ENCODE results near the gene THSD4.
"Not testable (repeated sequence)": the region's sequence is repeated elsewhere in the genome, so short reads cannot be mapped to it uniquely, and the experiment has no call there.

THSD4 gene

DNA sequence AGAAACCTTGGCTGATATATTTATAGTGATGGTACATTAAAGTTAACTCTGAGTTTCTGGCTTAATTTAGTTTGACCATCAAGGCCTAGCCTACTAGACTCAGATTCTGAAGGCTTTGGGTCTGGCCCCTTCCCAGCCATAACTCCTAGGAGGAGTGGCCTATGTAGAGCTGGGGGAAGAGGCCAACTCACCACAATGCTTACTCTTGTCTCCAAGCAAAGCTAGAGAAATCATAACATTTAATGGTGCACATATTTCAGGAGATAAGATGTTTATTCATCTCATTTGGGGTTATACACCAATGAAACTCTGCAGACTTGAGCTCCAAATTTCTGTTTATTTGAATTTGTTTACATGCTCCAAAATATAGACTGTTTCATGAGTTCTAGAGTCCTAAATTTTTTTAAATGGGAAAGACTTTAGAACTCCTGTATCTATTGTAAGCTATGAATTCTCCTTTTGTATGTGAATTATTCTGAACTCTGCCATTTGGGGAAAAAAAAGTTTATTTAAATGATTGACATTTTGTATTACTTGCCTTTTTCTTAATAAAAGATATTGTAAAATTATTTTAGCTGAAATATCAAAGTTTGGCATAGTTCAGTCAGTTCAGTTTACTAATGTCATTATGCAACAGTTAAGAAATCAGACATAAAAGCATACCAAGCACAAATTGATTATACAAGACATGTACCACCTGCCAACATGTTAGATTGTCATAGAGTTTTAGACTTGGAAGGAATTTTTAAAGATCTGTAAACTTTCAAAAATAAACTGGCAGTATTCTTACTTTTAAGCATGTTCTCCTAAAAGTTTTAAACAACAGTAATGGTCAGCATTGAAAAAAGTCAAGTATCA lies 551.7 kb downstream of the THSD4 start:
- no peaks in the 10 kb centered on the region for H3K4me1 ChIP-seq (ENCODE audit: control extremely low read depth in 1 of 4, control insufficient read depth in 4 of 4, insufficient read depth in 4 of 4, low read length in 3 of 4)
- CTCF ChIA-PET: no interaction called here
- POLR2A ChIA-PET: no interaction called here
- H3K36me3 ChIP-seq (ENCODE audit: control insufficient read depth in 4 of 4, insufficient read depth in 4 of 4, low read length in 3 of 4): no peaks in the 10 kb centered on the region
- peaks cover 0 to 13% (median 6%) of the 10 kb centered on the region in 5 experiments for H3K27me3 ChIP-seq (replicated peaks in 2 of 5; ENCODE audit: control insufficient read depth in 4 of 5, insufficient read depth in 5 of 5, low read length in 4 of 5)
- no peak overlapping the region for H3K27ac ChIP-seq (ENCODE audit: insufficient read depth in 1 of 2, low read depth in 1 of 2, low read length in 2 of 2, poor library complexity in 1 of 2, severe bottlenecking in 2 of 2)
- H3K4me3 ChIP-seq (ENCODE audit: control insufficient read depth in 1 of 7, extremely low read depth in 1 of 7, insufficient read depth in 4 of 7, low read depth in 2 of 7, low read length in 6 of 7): no peak overlapping the region
- no peak for DNase-seq
- H3K9me3 ChIP-seq (ENCODE audit: control extremely low read depth in 1 of 5, control insufficient read depth in 4 of 5, insufficient read depth in 2 of 5, low read depth in 1 of 5, low read length in 4 of 5): peaks cover 0 to 8% (median 0%) of the 10 kb centered on the region in 5 experiments

DNA sequence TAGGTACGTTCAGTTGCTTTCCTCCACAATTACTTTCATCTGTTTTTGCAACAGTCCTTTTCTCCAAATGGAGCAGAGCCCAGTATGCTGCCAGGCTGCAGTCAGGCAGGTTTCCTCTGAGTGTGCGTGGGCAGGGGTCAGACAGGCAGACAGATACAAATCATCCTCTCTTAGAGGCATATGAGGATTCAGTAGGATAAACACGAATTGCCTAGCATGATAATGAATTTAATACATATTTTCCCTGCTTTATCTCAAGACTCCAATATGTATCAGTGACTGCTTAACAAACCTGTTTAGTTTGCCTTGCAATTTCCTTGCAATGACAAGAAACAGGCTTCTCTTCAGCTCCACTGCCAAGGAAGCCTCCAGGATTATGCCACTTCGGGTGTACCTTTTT lies 554.4 kb downstream of the THSD4 start:
- H3K27ac ChIP-seq (ENCODE audit: insufficient read depth in 1 of 2, low read depth in 1 of 2, low read length in 2 of 2, poor library complexity in 1 of 2, severe bottlenecking in 2 of 2): no peak overlapping the region
- DNase-seq: no peak
- peaks cover 0 to 6% (median 0%) of the 10 kb centered on the region in 5 experiments for H3K9me3 ChIP-seq (ENCODE audit: control extremely low read depth in 1 of 5, control insufficient read depth in 4 of 5, insufficient read depth in 2 of 5, low read depth in 1 of 5, low read length in 4 of 5)
- H3K4me3 ChIP-seq (ENCODE audit: control insufficient read depth in 1 of 7, extremely low read depth in 1 of 7, insufficient read depth in 4 of 7, low read depth in 2 of 7, low read length in 6 of 7): no peak overlapping the region
- ChIA-PET POLR2A (no interaction called here), CTCF (no interaction called here)
- H3K27me3 ChIP-seq (replicated peaks in 2 of 5; ENCODE audit: control insufficient read depth in 4 of 5, insufficient read depth in 5 of 5, low read length in 4 of 5): peaks cover 0 to 6% (median 3%) of the 10 kb centered on the region in 5 experiments
- H3K4me1 ChIP-seq (ENCODE audit: control extremely low read depth in 1 of 4, control insufficient read depth in 4 of 4, insufficient read depth in 4 of 4, low read length in 3 of 4): no peaks in the 10 kb centered on the region
- 88% methylated on average over 1 of the region's 4 CpGs for WGBS (ENCODE audit: insufficient coverage)
- H3K36me3 ChIP-seq (ENCODE audit: control insufficient read depth in 4 of 4, insufficient read depth in 4 of 4, low read length in 3 of 4): no peaks in the 10 kb centered on the region

DNA sequence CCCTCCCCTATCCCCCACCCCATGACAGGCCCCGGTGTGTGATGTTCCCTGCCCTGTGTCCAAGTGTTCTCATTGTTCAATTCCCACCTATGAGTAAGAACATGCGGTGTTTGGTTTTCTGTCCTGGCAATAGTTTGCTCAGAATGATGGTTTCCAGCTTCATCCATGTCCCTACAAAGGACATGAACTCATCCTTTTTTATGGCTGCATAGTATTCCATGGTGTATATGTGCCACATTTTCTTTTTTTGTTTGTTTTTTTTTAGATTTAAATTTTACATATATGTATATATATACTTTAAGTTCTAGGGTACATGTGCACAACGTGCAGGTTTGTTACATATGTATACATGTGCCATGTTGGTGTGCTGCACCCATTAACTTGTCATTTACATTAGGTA lies 555.0 kb downstream of the THSD4 start:
- H3K4me1 ChIP-seq (ENCODE audit: control extremely low read depth in 1 of 4, control insufficient read depth in 4 of 4, insufficient read depth in 4 of 4, low read length in 3 of 4); H3K4me3 ChIP-seq (ENCODE audit: control insufficient read depth in 1 of 7, extremely low read depth in 1 of 7, insufficient read depth in 4 of 7, low read depth in 2 of 7, low read length in 6 of 7); H3K27me3 ChIP-seq (replicated peaks in 2 of 5; ENCODE audit: control insufficient read depth in 4 of 5, insufficient read depth in 5 of 5, low read length in 4 of 5); CTCF ChIA-PET; H3K36me3 ChIP-seq (ENCODE audit: control insufficient read depth in 4 of 4, insufficient read depth in 4 of 4, low read length in 3 of 4); DNase-seq; POLR2A ChIA-PET; H3K27ac ChIP-seq (ENCODE audit: insufficient read depth in 1 of 2, low read depth in 1 of 2, low read length in 2 of 2, poor library complexity in 1 of 2, severe bottlenecking in 2 of 2); H3K9me3 ChIP-seq (ENCODE audit: control extremely low read depth in 1 of 5, control insufficient read depth in 4 of 5, insufficient read depth in 2 of 5, low read depth in 1 of 5, low read length in 4 of 5): not testable (repeated sequence)
- no CpG with 5 or more reads among the region's 3 CpGs for WGBS (ENCODE audit: insufficient coverage)

DNA sequence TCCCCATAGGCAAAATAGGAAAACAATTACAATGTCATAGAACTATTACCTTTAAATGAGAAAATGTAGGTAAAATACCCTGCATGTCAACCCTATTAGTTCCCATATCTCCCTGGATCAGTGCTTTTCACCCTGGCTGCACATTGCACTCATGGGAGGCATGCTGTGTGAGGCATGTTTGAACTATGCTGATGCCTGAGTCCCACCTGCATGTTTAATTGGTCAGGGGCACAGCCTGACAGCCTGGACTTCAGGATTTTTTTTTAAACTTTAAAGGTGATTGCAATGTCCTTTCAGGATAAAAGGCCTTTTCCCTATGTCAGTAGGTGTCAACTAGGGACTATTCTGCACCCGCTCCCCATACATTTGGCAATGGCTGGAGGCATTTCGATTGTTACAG lies 559.1 kb downstream of the THSD4 start:
- Histone ChIP-seq H3K36me3 (ENCODE audit: control insufficient read depth in 4 of 4, insufficient read depth in 4 of 4, low read length in 3 of 4) (no peaks in the 10 kb centered on the region), H3K27me3 (replicated peaks in 2 of 5; ENCODE audit: control insufficient read depth in 4 of 5, insufficient read depth in 5 of 5, low read length in 4 of 5) (peaks cover 0 to 11% (median 0%) of the 10 kb centered on the region in 5 experiments), H3K4me1 (ENCODE audit: control extremely low read depth in 1 of 4, control insufficient read depth in 4 of 4, insufficient read depth in 4 of 4, low read length in 3 of 4) (no peaks in the 10 kb centered on the region), H3K27ac (ENCODE audit: insufficient read depth in 1 of 2, low read depth in 1 of 2, low read length in 2 of 2, poor library complexity in 1 of 2, severe bottlenecking in 2 of 2) (no peak overlapping the region), H3K9me3 (ENCODE audit: control extremely low read depth in 1 of 5, control insufficient read depth in 4 of 5, insufficient read depth in 2 of 5, low read depth in 1 of 5, low read length in 4 of 5) (no peaks in the 10 kb centered on the region), H3K4me3 (ENCODE audit: control insufficient read depth in 1 of 7, extremely low read depth in 1 of 7, insufficient read depth in 4 of 7, low read depth in 2 of 7, low read length in 6 of 7) (no peak overlapping the region)
- no peak for DNase-seq
- ChIA-PET POLR2A (no interaction called here), CTCF (no interaction called here)
- 100% methylated on average over 2 of the region's 2 CpGs for WGBS (ENCODE audit: insufficient coverage)

DNA sequence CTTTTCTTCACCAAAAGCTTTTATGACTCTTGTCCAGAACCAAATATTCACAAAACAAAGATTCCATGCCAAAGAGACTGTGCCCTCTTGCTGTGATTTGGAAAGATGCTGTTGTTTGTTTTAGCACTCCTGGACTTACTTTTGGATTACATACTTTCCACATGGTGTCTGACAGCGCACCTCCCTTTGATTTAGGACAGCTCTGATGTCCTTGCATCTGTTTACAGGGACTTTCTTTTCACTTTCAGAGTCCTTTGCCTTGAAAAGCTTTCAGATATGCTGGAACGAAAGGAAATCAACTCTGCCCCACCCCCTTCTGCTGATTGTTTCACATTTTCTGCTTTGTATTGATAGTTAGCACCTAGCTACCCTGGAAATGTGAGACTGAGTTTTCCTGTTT lies 562.1 kb downstream of the THSD4 start:
- WGBS (ENCODE audit: insufficient coverage): 83% methylated on average over 2 of the region's 2 CpGs
- ChIA-PET POLR2A (no interaction called here), CTCF (interaction anchor here (0.9 kb wide), 1 partner anchor 234 kb away, joined by 3 read pairs; no protein-coding TSS in a partner anchor)
- Histone ChIP-seq H3K36me3 (ENCODE audit: control insufficient read depth in 4 of 4, insufficient read depth in 4 of 4, low read length in 3 of 4) (no peaks in the 10 kb centered on the region), H3K27ac (ENCODE audit: insufficient read depth in 1 of 2, low read depth in 1 of 2, low read length in 2 of 2, poor library complexity in 1 of 2, severe bottlenecking in 2 of 2) (no peak overlapping the region), H3K9me3 (ENCODE audit: control extremely low read depth in 1 of 5, control insufficient read depth in 4 of 5, insufficient read depth in 2 of 5, low read depth in 1 of 5, low read length in 4 of 5) (no peaks in the 10 kb centered on the region), H3K27me3 (replicated peaks in 2 of 5; ENCODE audit: control insufficient read depth in 4 of 5, insufficient read depth in 5 of 5, low read length in 4 of 5) (peaks cover 0 to 11% (median 0%) of the 10 kb centered on the region in 5 experiments), H3K4me3 (ENCODE audit: control insufficient read depth in 1 of 7, extremely low read depth in 1 of 7, insufficient read depth in 4 of 7, low read depth in 2 of 7, low read length in 6 of 7) (no peak overlapping the region), H3K4me1 (ENCODE audit: control extremely low read depth in 1 of 4, control insufficient read depth in 4 of 4, insufficient read depth in 4 of 4, low read length in 3 of 4) (no peaks in the 10 kb centered on the region)
- no peak for DNase-seq

DNA sequence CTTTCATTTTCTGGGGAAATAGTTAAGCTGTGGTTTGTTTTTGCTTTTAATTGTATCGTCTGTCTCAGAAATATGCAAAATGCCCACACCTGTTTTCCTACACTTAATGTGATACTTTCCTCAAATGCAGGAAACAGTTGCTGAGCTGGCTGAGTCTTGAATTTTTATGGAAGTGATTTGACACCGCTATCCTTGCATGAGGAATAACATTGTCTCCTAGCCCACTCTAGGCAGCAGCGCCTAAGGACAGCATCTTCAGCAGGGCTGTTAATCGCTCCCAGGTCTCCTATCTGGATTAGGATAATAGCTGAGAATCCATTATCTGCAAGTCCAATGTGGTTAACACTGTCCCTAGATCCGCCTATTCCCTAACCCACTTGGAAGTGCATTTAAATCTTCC lies 562.5 kb downstream of the THSD4 start:
- H3K27me3 ChIP-seq (replicated peaks in 2 of 5; ENCODE audit: control insufficient read depth in 4 of 5, insufficient read depth in 5 of 5, low read length in 4 of 5): peaks cover 0 to 11% (median 0%) of the 10 kb centered on the region in 5 experiments
- H3K9me3 ChIP-seq (ENCODE audit: control extremely low read depth in 1 of 5, control insufficient read depth in 4 of 5, insufficient read depth in 2 of 5, low read depth in 1 of 5, low read length in 4 of 5): no peaks in the 10 kb centered on the region
- H3K4me3 ChIP-seq (ENCODE audit: control insufficient read depth in 1 of 7, extremely low read depth in 1 of 7, insufficient read depth in 4 of 7, low read depth in 2 of 7, low read length in 6 of 7): no peak overlapping the region
- H3K4me1 ChIP-seq (ENCODE audit: control extremely low read depth in 1 of 4, control insufficient read depth in 4 of 4, insufficient read depth in 4 of 4, low read length in 3 of 4): no peaks in the 10 kb centered on the region
- ChIA-PET CTCF (interaction anchor here (0.9 kb wide), 1 partner anchor 234 kb away, joined by 3 read pairs; no protein-coding TSS in a partner anchor), POLR2A (no interaction called here)
- H3K36me3 ChIP-seq (ENCODE audit: control insufficient read depth in 4 of 4, insufficient read depth in 4 of 4, low read length in 3 of 4): no peaks in the 10 kb centered on the region
- H3K27ac ChIP-seq (ENCODE audit: insufficient read depth in 1 of 2, low read depth in 1 of 2, low read length in 2 of 2, poor library complexity in 1 of 2, severe bottlenecking in 2 of 2): no peak overlapping the region
- no peak for DNase-seq
- WGBS (ENCODE audit: insufficient coverage): 85% methylated on average over 3 of the region's 5 CpGs

DNA sequence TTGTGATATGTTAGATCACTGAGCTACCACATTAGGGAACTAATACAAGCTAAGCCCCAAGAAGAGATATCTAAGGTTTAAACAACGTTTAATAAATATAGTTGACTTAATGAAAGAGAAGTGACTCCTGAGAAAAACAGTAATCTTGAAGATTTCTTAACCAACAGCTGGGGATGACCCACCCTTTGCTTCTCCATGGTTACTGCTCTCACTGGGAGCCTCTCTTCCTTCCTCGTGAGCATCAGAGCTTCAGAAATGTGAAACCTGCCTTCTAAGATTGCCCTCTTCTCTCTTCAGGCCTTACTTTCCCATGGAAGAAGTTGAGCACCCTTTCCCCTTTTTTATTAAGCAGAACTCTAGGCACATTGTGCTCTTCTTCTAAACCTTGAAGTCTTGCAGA lies 562.9 kb downstream of the THSD4 start:
- H3K9me3 ChIP-seq (ENCODE audit: control extremely low read depth in 1 of 5, control insufficient read depth in 4 of 5, insufficient read depth in 2 of 5, low read depth in 1 of 5, low read length in 4 of 5): no peaks in the 10 kb centered on the region
- CTCF ChIA-PET: interaction anchor here (0.9 kb wide), 1 partner anchor 233 kb away, joined by 3 read pairs; no protein-coding TSS in a partner anchor
- WGBS (ENCODE audit: insufficient coverage): 92% methylated on average over 2 of the region's 2 CpGs

More for the DNA sequence above, 562.9 kb downstream of the THSD4 start:
- POLR2A ChIA-PET: no interaction called here
- no peaks in the 10 kb centered on the region for H3K4me1 ChIP-seq (ENCODE audit: control extremely low read depth in 1 of 4, control insufficient read depth in 4 of 4, insufficient read depth in 4 of 4, low read length in 3 of 4)
- no peak overlapping the region for H3K27ac ChIP-seq (ENCODE audit: insufficient read depth in 1 of 2, low read depth in 1 of 2, low read length in 2 of 2, poor library complexity in 1 of 2, severe bottlenecking in 2 of 2)
- no peaks in the 10 kb centered on the region for H3K36me3 ChIP-seq (ENCODE audit: control insufficient read depth in 4 of 4, insufficient read depth in 4 of 4, low read length in 3 of 4)
- DNase-seq: no peak
- peaks cover 0 to 11% (median 0%) of the 10 kb centered on the region in 5 experiments for H3K27me3 ChIP-seq (replicated peaks in 2 of 5; ENCODE audit: control insufficient read depth in 4 of 5, insufficient read depth in 5 of 5, low read length in 4 of 5)
- H3K4me3 ChIP-seq (ENCODE audit: control insufficient read depth in 1 of 7, extremely low read depth in 1 of 7, insufficient read depth in 4 of 7, low read depth in 2 of 7, low read length in 6 of 7): no peak overlapping the region
